ENCODE measurements around the gene ATF5.

ATF5 gene

DNA sequence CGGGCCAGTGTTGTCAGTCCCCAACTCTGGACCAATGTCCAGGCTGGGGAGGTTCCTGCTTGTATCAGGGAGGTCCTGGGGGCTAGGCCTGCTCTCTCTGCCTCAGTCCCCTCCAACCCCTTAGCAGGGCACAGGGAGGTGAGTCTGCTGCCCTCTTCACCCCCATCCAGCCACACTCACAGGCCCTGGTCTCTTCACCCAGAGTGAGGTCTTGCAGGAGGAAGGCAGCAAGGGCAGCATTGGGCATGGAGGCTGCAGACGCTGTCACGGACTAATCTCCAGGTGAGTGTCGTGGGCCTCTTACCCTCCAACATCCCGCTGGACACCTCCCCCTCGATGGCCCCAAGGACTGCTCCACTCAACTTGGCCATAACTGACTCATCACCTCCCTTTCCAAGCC is 43.8 kb downstream of the ATF5 start:
- no peak for DNase-seq
- H2AK5ac ChIP-seq (ENCODE audit: low read length, severe bottlenecking): no peak overlapping the region
- H2AFZ ChIP-seq (ENCODE audit: low read depth, low read length): no peak overlapping the region
- H3K9me3 ChIP-seq (ENCODE audit: control insufficient read depth, low read length): no peaks in the 10 kb centered on the region
- H3K18ac ChIP-seq (ENCODE audit: low read depth in 1 of 2, low read length in 2 of 2): no peak overlapping the region
- H2BK15ac ChIP-seq (ENCODE audit: low read depth, poor library complexity, severe bottlenecking): no peak overlapping the region
- H4K91ac ChIP-seq (ENCODE audit: low read length): no peak overlapping the region
- no peak overlapping the region for H3K4me2 ChIP-seq (ENCODE audit: low read length, poor library complexity, severe bottlenecking)
- H3K36me3 ChIP-seq (ENCODE audit: control insufficient read depth in 1 of 2, insufficient read depth in 2 of 2, low read depth in 1 of 2, low read length in 2 of 2): peaks cover 9 to 24% of the 10 kb centered on the region in 2 experiments
- 89% methylated on average over 5 of the region's 6 CpGs for WGBS
- no peak overlapping the region for H3K4ac ChIP-seq (ENCODE audit: low read depth in 1 of 2, low read length in 2 of 2)
- no peak overlapping the region for H3K23ac ChIP-seq (ENCODE audit: low read length in 2 of 2)
- no peak overlapping the region for H2BK120ac ChIP-seq (ENCODE audit: low read depth, low read length)
- no peak overlapping the region for H2BK5ac ChIP-seq (ENCODE audit: low read depth, low read length, poor library complexity, severe bottlenecking)
- H3K9ac ChIP-seq (ENCODE audit: low read length): no peak overlapping the region
- no peak overlapping the region for H2BK12ac ChIP-seq (ENCODE audit: low read length in 2 of 2)
- no peak overlapping the region for H3K14ac ChIP-seq (ENCODE audit: low read length in 2 of 2)
- H4K8ac ChIP-seq (ENCODE audit: low read length): no peak overlapping the region
- no peak overlapping the region for H3K4me3 ChIP-seq (ENCODE audit: insufficient read depth in 1 of 2, low read depth in 1 of 2, low read length in 2 of 2)
- no peaks in the 10 kb centered on the region for H3K4me1 ChIP-seq (ENCODE audit: control insufficient read depth, insufficient read depth, low read depth, low read length)
- H3K79me1 ChIP-seq (replicated peaks; ENCODE audit: low read length, poor library complexity, severe bottlenecking): no peaks in the 10 kb centered on the region
- H3K27me3 ChIP-seq (ENCODE audit: control insufficient read depth in 1 of 2, insufficient read depth in 1 of 2, low read length in 2 of 2): peaks cover 12 to 29% of the 10 kb centered on the region in 2 experiments
- no peak overlapping the region for H3K27ac ChIP-seq (ENCODE audit: low read length, poor library complexity, severe bottlenecking)

- no peak overlapping the region for H2AFZ ChIP-seq (ENCODE audit: low read depth, low read length)
- H3K36me3 ChIP-seq (ENCODE audit: control insufficient read depth in 1 of 2, insufficient read depth in 2 of 2, low read depth in 1 of 2, low read length in 2 of 2): peaks cover 17 to 36% of the 10 kb centered on the region in 2 experiments
- no peak overlapping the region for H3K18ac ChIP-seq (ENCODE audit: low read depth in 1 of 2, low read length in 2 of 2)
- no peak overlapping the region for H2BK5ac ChIP-seq (ENCODE audit: low read depth, low read length, poor library complexity, severe bottlenecking)
- H4K8ac ChIP-seq (ENCODE audit: low read length): no peak overlapping the region
- no peak overlapping the region for H2BK120ac ChIP-seq (ENCODE audit: low read depth, low read length)
- no peak overlapping the region for H3K9ac ChIP-seq (ENCODE audit: low read length)
- no peak overlapping the region for H2AK5ac ChIP-seq (ENCODE audit: low read length, severe bottlenecking)
- 94% methylated on average over 18 of the region's 18 CpGs for WGBS
- H3K4me2 ChIP-seq (ENCODE audit: low read length, poor library complexity, severe bottlenecking): no peak overlapping the region
- no peaks in the 10 kb centered on the region for H3K4me1 ChIP-seq (ENCODE audit: control insufficient read depth, insufficient read depth, low read depth, low read length)
- H2BK12ac ChIP-seq (ENCODE audit: low read length in 2 of 2): no peak overlapping the region
- no peak overlapping the region for H3K23ac ChIP-seq (ENCODE audit: low read length in 2 of 2)
- no peak overlapping the region for H3K27ac ChIP-seq (ENCODE audit: low read length, poor library complexity, severe bottlenecking)
- DNase-seq: no peak
- H3K79me1 ChIP-seq (replicated peaks; ENCODE audit: low read length, poor library complexity, severe bottlenecking): no peaks in the 10 kb centered on the region
- H4K91ac ChIP-seq (ENCODE audit: low read length): no peak overlapping the region
- no peak overlapping the region for H3K4me3 ChIP-seq (ENCODE audit: insufficient read depth in 1 of 2, low read depth in 1 of 2, low read length in 2 of 2)
- peaks cover 9 to 20% of the 10 kb centered on the region in 2 experiments for H3K27me3 ChIP-seq (ENCODE audit: control insufficient read depth in 1 of 2, insufficient read depth in 1 of 2, low read length in 2 of 2)
- no peak overlapping the region for H3K14ac ChIP-seq (ENCODE audit: low read length in 2 of 2)
- no peaks in the 10 kb centered on the region for H3K9me3 ChIP-seq (ENCODE audit: control insufficient read depth, low read length)
- no peak overlapping the region for H3K4ac ChIP-seq (ENCODE audit: low read depth in 1 of 2, low read length in 2 of 2)
- H2BK15ac ChIP-seq (ENCODE audit: low read depth, poor library complexity, severe bottlenecking): no peak overlapping the region
These were observed 45.0 kb downstream of the ATF5 start for GRCh38 chr19:49973987-49974386.

DNA sequence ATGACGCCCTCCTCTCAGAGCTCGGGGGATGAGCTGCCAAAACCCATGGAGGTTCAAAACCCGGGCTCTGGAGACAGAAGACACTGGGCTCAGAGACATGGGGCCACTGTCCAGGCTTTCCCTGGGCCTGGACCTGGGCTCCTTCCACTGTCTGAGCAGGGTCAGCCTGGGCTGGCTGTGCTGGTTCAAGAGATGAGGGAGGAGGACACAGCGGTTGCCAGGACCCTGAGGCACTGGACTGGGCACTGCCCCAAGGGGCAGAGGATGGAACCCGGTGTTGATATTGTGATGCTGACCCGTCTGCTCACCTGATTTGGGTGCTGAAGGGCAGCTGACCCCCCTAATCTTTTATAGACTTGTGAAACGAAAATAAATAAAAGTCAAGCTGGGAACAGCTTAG is 46.0 kb downstream of the ATF5 start:
- H3K4me3 ChIP-seq (ENCODE audit: insufficient read depth in 1 of 2, low read depth in 1 of 2, low read length in 2 of 2): no peak overlapping the region
- H3K23ac ChIP-seq (ENCODE audit: low read length in 2 of 2): no peak overlapping the region
- no peak overlapping the region for H4K91ac ChIP-seq (ENCODE audit: low read length)
- no peak overlapping the region for H2BK120ac ChIP-seq (ENCODE audit: low read depth, low read length)
- H2AFZ ChIP-seq (ENCODE audit: low read depth, low read length): no peak overlapping the region
- no peak overlapping the region for H4K8ac ChIP-seq (ENCODE audit: low read length)
- H3K18ac ChIP-seq (ENCODE audit: low read depth in 1 of 2, low read length in 2 of 2): no peak overlapping the region
- no peaks in the 10 kb centered on the region for H3K79me1 ChIP-seq (replicated peaks; ENCODE audit: low read length, poor library complexity, severe bottlenecking)
- no peak overlapping the region for H3K14ac ChIP-seq (ENCODE audit: low read length in 2 of 2)
- no peak overlapping the region for H2BK15ac ChIP-seq (ENCODE audit: low read depth, poor library complexity, severe bottlenecking)
- H2AK5ac ChIP-seq (ENCODE audit: low read length, severe bottlenecking): no peak overlapping the region
- no peak overlapping the region for H2BK12ac ChIP-seq (ENCODE audit: low read length in 2 of 2)
- H3K36me3 ChIP-seq (ENCODE audit: control insufficient read depth in 1 of 2, insufficient read depth in 2 of 2, low read depth in 1 of 2, low read length in 2 of 2): peaks cover 18 to 37% of the 10 kb centered on the region in 2 experiments
- WGBS: 89% methylated on average over 7 of the region's 7 CpGs
- peaks cover 7 to 17% of the 10 kb centered on the region in 2 experiments for H3K27me3 ChIP-seq (ENCODE audit: control insufficient read depth in 1 of 2, insufficient read depth in 1 of 2, low read length in 2 of 2)
- no peak overlapping the region for H3K4me2 ChIP-seq (ENCODE audit: low read length, poor library complexity, severe bottlenecking)
- no peak overlapping the region for H3K27ac ChIP-seq (ENCODE audit: low read length, poor library complexity, severe bottlenecking)
- no peaks in the 10 kb centered on the region for H3K9me3 ChIP-seq (ENCODE audit: control insufficient read depth, low read length)
- no peak overlapping the region for H3K9ac ChIP-seq (ENCODE audit: low read length)
- H3K4me1 ChIP-seq (ENCODE audit: control insufficient read depth, insufficient read depth, low read depth, low read length): no peaks in the 10 kb centered on the region
- no peak for DNase-seq
- no peak overlapping the region for H2BK5ac ChIP-seq (ENCODE audit: low read depth, low read length, poor library complexity, severe bottlenecking)
- no peak overlapping the region for H3K4ac ChIP-seq (ENCODE audit: low read depth in 1 of 2, low read length in 2 of 2)

GRCh38 chr19:49976496-49976895 is 47.5 kb downstream of the ATF5 start:
- H3K4me2 ChIP-seq (ENCODE audit: low read length, poor library complexity, severe bottlenecking): no peak overlapping the region
- H3K27me3 ChIP-seq (ENCODE audit: control insufficient read depth in 1 of 2, insufficient read depth in 1 of 2, low read length in 2 of 2): peaks cover 7 to 14% of the 10 kb centered on the region in 2 experiments
- H2AK5ac ChIP-seq (ENCODE audit: low read length, severe bottlenecking): no peak overlapping the region
- DNase-seq: no peak
- H3K4ac ChIP-seq (ENCODE audit: low read depth in 1 of 2, low read length in 2 of 2): no peak overlapping the region
- H3K18ac ChIP-seq (ENCODE audit: low read depth in 1 of 2, low read length in 2 of 2): no peak overlapping the region
- H3K9me3 ChIP-seq (ENCODE audit: control insufficient read depth, low read length): no peaks in the 10 kb centered on the region
- H3K27ac ChIP-seq (ENCODE audit: low read length, poor library complexity, severe bottlenecking): no peak overlapping the region
- no peaks in the 10 kb centered on the region for H3K4me1 ChIP-seq (ENCODE audit: control insufficient read depth, insufficient read depth, low read depth, low read length)
- no peak overlapping the region for H3K4me3 ChIP-seq (ENCODE audit: insufficient read depth in 1 of 2, low read depth in 1 of 2, low read length in 2 of 2)
- H3K36me3 ChIP-seq (ENCODE audit: control insufficient read depth in 1 of 2, insufficient read depth in 2 of 2, low read depth in 1 of 2, low read length in 2 of 2): peaks cover 18 to 45% of the 10 kb centered on the region in 2 experiments
- H3K23ac ChIP-seq (ENCODE audit: low read length in 2 of 2): no peak overlapping the region
- H4K8ac ChIP-seq (ENCODE audit: low read length): no peak overlapping the region
- H2BK15ac ChIP-seq (ENCODE audit: low read depth, poor library complexity, severe bottlenecking): no peak overlapping the region
- H2BK5ac ChIP-seq (ENCODE audit: low read depth, low read length, poor library complexity, severe bottlenecking): no peak overlapping the region
- no peak overlapping the region for H2AFZ ChIP-seq (ENCODE audit: low read depth, low read length)
- H3K79me1 ChIP-seq (replicated peaks; ENCODE audit: low read length, poor library complexity, severe bottlenecking): no peaks in the 10 kb centered on the region
- H4K91ac ChIP-seq (ENCODE audit: low read length): no peak overlapping the region
- no peak overlapping the region for H2BK120ac ChIP-seq (ENCODE audit: low read depth, low read length)
- H3K14ac ChIP-seq (ENCODE audit: low read length in 2 of 2): no peak overlapping the region
- WGBS: 97% methylated on average over 3 of the region's 3 CpGs
- no peak overlapping the region for H2BK12ac ChIP-seq (ENCODE audit: low read length in 2 of 2)
- H3K9ac ChIP-seq (ENCODE audit: low read length): no peak overlapping the region
